Right lobe of liver (tissue), 6 donors: Measurements from ENCODE around the gene ACOT7. TPM values are rescaled to one million over a fixed set of nuclear protein-coding genes. Genes with fewer than 3 reads are reported as not detected.

ENCODE experiments used
- ATAC-seq, 4 donors: fragments of 200-7000 bp; cut with Tn5 transposase; one replicate each; pipeline ENCODE4 v1.9.1; 2020; ENCODE audit warnings: mild to moderate bottlenecking in 4 of 4, moderate library complexity in 4 of 4
- DNase-seq, 3 donors: peaks; one replicate each; pipeline ENCODE4 v3.0.0-alpha.2; 2020
- H3K27ac ChIP-seq, 3 donors: fragments of 200-600 bp; one replicate each; pipeline ENCODE4 v1.8.0; 2022
- H3K27me3 ChIP-seq, 2 donors: fragments of 200-600 bp; one replicate each; pipeline ENCODE4 v1.8.0; 2022
- H3K36me3 ChIP-seq, 4 donors: fragments of 200-600 bp; sonication (generic) in 1 of 4; one replicate each; pipeline versions ENCODE4 v1.5.1 to v1.8.0; 2017 to 2022; ENCODE audit warnings: control low read depth in 1 of 4
- H3K4me1 ChIP-seq, 4 donors: fragments of 200-600 bp; sonication (generic) in 1 of 4; one replicate each; pipeline versions ENCODE4 v1.5.1 to v1.8.0; 2017 to 2022; ENCODE audit warnings: control low read depth in 1 of 4
- H3K4me3 ChIP-seq, 3 donors: fragments of 200-600 bp; one replicate each; pipeline ENCODE4 v1.8.0; 2022
- H3K9me3 ChIP-seq, 4 donors: fragments of 200-600 bp; sonication (generic) in 1 of 4; one replicate each; pipeline versions ENCODE4 v1.5.1 to v1.8.0; 2017 to 2022; ENCODE audit warnings: control low read depth in 1 of 4
- POLR2A ChIP-seq: fragments of 450-650 bp; IDR thresholded peaks from one replicate; pipeline ENCODE4 v1.6.1; 2017; ENCODE audit warnings: antibody characterized with exemption, mild to moderate bottlenecking
- WGBS: methylation state at CpG from one replicate; pipeline ENCODE4 v1.1.6; 2018; ENCODE audit warnings: low coverage, low lambda C conversion rate; ENCODE audit not compliant: insufficient coverage; ENCODE audit errors: missing lambda C conversion rate; 5-methylcytosine and 5-hydroxymethylcytosine counted together
- intact Hi-C, 2 donors: fragments of 100-400 bp; cut with DNase I; formaldehyde crosslinking; loops; one replicate each; pipeline versions ENCODE4 v1.11.2 to v1.14.1; 2022
- total RNA-seq, 6 experiments: library from RNA; depleted of rRNA in 2 of 6; stranded (reverse); fragments of >200 nt in 2 of 6; fragmentation: NEBNext Ultra II Directional in 3 of 6; extraction: Animal tissue kit (Norgen Biotek cat#: 25700) in 3 of 6; gene quantifications; one replicate each; pipeline versions ENCODE4 v1.1.0 to v1.2.4, GENCODE V29; 2016 to 2023
- TF ChIP-seq, protein P1 (sequence below), 4 donors: fragments of 200-600 bp in 3 of 4; fragments of 450-650 bp in 1 of 4; IDR thresholded peaks; one replicate each; pipeline versions ENCODE4 v1.5.1 to v1.8.0; 2016 to 2022; ENCODE audit warnings: antibody characterized with exemption in 4 of 4, mild to moderate bottlenecking in 2 of 4
- donor health status: DM: no; HTN: yes; CAD: no.
- donor health status: DM: no; HTN: no; CAD: no.
- donor health status: DM: no; HTN: no; CAD: no.
- donor health status: DM: no; HTN: yes; CAD: no.
- donor health status: DM: no; HTN: yes; CAD: no.

Gene ACOT7
- total RNA-seq, 6 experiments from 2014 or later: 10.8 to 19.7 (median 14.1) TPM

DNA sequence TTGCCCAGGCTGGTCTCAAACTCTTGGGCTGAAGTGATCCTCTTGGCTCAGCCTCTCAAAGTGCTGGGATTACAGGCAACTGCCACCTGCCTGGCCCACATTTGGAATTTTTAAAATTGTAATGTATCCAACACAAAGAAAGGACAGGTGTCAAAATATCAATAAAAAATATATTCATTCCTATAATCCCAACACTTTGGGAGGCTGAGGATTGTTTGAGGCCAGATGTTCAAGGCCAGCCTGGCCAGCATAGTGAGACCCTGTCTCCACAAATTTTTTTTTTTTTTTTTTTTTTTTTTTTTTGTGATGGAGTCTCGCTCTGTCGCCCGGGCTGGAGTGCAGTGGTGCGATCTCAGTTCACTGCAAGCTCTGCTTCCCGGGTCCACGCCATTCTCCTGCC is 16.2 kb upstream of the ACOT7 start:
- peaks cover 0 to 11% (median 3%) of the 10 kb centered on the region in 4 donors for H3K4me1 ChIP-seq
- no peak overlapping the region for H3K4me3 ChIP-seq
- no peak overlapping the region for H3K27ac ChIP-seq
- intact Hi-C loops: loop anchor here in 1 of 2 donors (5.0 kb wide), 1 partner anchor 162 kb away; no protein-coding TSS in a partner anchor
- 72% methylated on average over 2 of the region's 6 CpGs for WGBS
- no peaks in the 10 kb centered on the region for H3K27me3 ChIP-seq
- H3K9me3 ChIP-seq: no peaks in the 10 kb centered on the region
- DNase-seq (no peak), ATAC-seq (no peak)
- H3K36me3 ChIP-seq: no peaks in the 10 kb centered on the region
- TF ChIP-seq, protein P1, sequence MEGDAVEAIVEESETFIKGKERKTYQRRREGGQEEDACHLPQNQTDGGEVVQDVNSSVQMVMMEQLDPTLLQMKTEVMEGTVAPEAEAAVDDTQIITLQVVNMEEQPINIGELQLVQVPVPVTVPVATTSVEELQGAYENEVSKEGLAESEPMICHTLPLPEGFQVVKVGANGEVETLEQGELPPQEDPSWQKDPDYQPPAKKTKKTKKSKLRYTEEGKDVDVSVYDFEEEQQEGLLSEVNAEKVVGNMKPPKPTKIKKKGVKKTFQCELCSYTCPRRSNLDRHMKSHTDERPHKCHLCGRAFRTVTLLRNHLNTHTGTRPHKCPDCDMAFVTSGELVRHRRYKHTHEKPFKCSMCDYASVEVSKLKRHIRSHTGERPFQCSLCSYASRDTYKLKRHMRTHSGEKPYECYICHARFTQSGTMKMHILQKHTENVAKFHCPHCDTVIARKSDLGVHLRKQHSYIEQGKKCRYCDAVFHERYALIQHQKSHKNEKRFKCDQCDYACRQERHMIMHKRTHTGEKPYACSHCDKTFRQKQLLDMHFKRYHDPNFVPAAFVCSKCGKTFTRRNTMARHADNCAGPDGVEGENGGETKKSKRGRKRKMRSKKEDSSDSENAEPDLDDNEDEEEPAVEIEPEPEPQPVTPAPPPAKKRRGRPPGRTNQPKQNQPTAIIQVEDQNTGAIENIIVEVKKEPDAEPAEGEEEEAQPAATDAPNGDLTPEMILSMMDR (IDR thresholded peaks at IDR 0.05): no peak
- no peak for TF ChIP-seq POLR2A

DNA sequence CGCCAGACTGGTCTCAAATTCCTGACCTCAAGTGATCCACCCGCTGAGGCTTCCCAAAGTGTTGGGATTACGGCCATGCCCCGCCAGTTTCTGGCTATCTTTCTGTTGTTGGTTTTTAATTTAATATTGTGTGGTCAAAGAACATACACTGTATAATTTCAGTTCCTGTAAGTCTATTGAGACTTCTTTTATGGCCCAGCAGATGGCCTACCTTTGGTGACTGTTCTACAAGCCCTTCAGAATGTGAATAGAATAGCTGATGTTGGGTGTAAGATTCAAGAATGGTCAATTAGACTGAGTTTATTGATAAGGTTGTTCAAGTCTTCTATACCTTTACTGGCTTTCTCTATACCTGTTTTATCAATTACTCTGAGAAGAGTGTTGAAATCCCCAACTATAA is 15.5 kb upstream of the ACOT7 start:
- Histone ChIP-seq H3K36me3 (no peaks in the 10 kb centered on the region), H3K27ac (no peak overlapping the region), H3K9me3 (no peaks in the 10 kb centered on the region), H3K4me3 (no peak overlapping the region), H3K27me3 (no peaks in the 10 kb centered on the region), H3K4me1 (peaks cover 0 to 11% (median 3%) of the 10 kb centered on the region in 4 donors)
- no peak for TF ChIP-seq POLR2A
- TF ChIP-seq, protein P1 (IDR thresholded peaks at IDR 0.05): no peak
- ATAC-seq: no peak
- no peak for DNase-seq
- intact Hi-C loops: loop anchor here in 1 of 2 donors (5.0 kb wide), 1 partner anchor 162 kb away; no protein-coding TSS in a partner anchor
- 76% methylated on average over 4 of the region's 4 CpGs for WGBS

DNA sequence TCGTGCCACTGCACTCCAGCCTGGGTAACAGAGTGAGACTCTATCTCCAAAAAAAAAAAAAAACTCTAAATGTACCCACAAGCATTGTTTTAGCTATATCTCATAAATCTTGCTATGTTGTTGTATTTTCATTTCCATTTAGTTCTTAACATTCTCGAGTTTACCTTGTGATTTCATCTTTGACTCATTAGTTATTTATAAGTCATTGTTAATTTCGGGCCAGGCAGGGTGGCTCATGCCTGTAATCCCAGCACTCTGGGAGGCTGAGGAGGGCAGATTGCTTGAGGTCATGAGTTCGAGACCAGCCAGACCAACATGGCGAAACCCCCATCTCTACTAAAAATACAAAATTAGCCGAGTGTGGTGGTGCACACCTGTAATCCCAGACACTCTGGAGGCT is 14.5 kb upstream of the ACOT7 start:
- no peak overlapping the region for H3K27ac ChIP-seq
- H3K4me3 ChIP-seq: no peak overlapping the region
- ATAC-seq (no peak), DNase-seq (no peak)
- TF ChIP-seq, protein P1 (IDR thresholded peaks at IDR 0.05): no peak
- TF ChIP-seq POLR2A: no peak
- H3K4me1 ChIP-seq: peaks cover 0 to 11% (median 3%) of the 10 kb centered on the region in 4 donors
- intact Hi-C loops: loop anchor here in 1 of 2 donors (5.0 kb wide), 1 partner anchor 161 kb away; no protein-coding TSS in a partner anchor
- 88% methylated on average over 6 of the region's 6 CpGs for WGBS
- H3K27me3 ChIP-seq: no peaks in the 10 kb centered on the region
- H3K9me3 ChIP-seq: no peaks in the 10 kb centered on the region
- H3K36me3 ChIP-seq: no peaks in the 10 kb centered on the region

DNA sequence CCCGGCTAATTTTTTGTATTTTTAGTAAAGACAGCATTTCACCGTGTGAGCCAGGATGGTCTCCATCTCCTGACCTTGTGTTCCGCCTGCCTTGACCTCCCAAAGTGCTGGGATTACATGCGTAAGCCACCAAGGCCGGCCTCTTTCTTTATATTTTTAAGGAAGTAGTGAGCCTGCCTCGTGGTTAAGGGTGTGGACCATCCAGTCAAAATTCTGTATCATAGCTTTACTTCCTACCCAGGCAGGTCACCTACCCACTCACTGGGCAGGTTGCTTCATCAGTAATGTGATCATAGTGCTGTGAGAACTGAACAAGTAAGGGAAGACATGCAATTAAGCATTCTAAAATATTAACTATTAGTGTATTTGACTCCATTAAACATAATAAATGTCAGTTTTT is 8.1 kb upstream of the ACOT7 start:
- DNase-seq: no peak
- H3K36me3 ChIP-seq: no peaks in the 10 kb centered on the region
- no peak overlapping the region for H3K27ac ChIP-seq
- H3K9me3 ChIP-seq: no peaks in the 10 kb centered on the region
- TF ChIP-seq, protein P1 (IDR thresholded peaks at IDR 0.05): no peak
- TF ChIP-seq POLR2A: no peak
- WGBS: 46% methylated on average over 3 of the region's 6 CpGs
- H3K4me3 ChIP-seq: no peak overlapping the region
- H3K27me3 ChIP-seq: no peaks in the 10 kb centered on the region
- intact Hi-C loops: loop anchor here (5.0 kb wide), 2 partner anchors 39 to 54 kb away; no protein-coding TSS in a partner anchor
- H3K4me1 ChIP-seq: no peaks in the 10 kb centered on the region
- ATAC-seq: no peak
